HepG2 (cell line): ENCODE data around the gene MDFI. TPM values are rescaled to one million over a fixed set of nuclear protein-coding genes. Genes with fewer than 3 reads are reported as not detected.

Source experiments
- ATAC-seq: fragments of 200-7000 bp; cut with Tn5 transposase; 3 replicates; pipeline ENCODE4 v1.9.1; 2020; ENCODE audit warnings: mild to moderate bottlenecking, moderate library complexity
- BruUV-seq: library from RNA; stranded (reverse); fragments of 400-500 nt; replicated peaks from 2 replicates; lab custom pipeline; 2021; lab: Mats Ljungman, UMichigan
- CTCF ChIA-PET: fragments of 300-600 bp; formaldehyde crosslinking; extraction: SDS; loops from one replicate; lab custom pipeline; 2021; ENCODE audit warnings: low total read pairs, inconsistent platforms, low intra/inter-chr PET ratio; lab: Yijun Ruan, JAX
- POLR2A ChIA-PET: fragments of 350-600 bp; sonication (Branson Sonifier 250); formaldehyde crosslinking; loops from one replicate; lab custom pipeline; 2020; ENCODE audit warnings: antibody characterized with exemption, inconsistent platforms; lab: Yijun Ruan, JAX
- DNase-seq: peaks from one replicate; pipeline ENCODE4 v3.0.0-alpha.2; 2015; ENCODE audit warnings: low spot score
- FAIRE-seq: peaks from 3 replicates; lab custom pipeline; 2011; peaks lifted over from hg19 to GRCh38; lab: Jason Lieb, UNC
- H2AFZ ChIP-seq: one replicate; pipeline ENCODE4 v1.6.1; 2011; ENCODE audit warnings: low read length, inconsistent platforms
- H3K27ac ChIP-seq: fragments of 300-600 bp; 3 replicates; pipeline ENCODE4 v1.8.0; 2011; ENCODE audit warnings: mixed run types, mild to moderate bottlenecking, mixed read lengths, low read length, inconsistent platforms; ENCODE audit not compliant: insufficient read depth; ENCODE audit errors: extremely low read length
- H3K27me3 ChIP-seq, 2 experiments: fragments of 200-600 bp in 1 of 2; 2 replicates in 1 of 2; 3 replicates in 1 of 2; pipeline versions ENCODE4 v1.6.0 to v1.8.0; 2011; ENCODE audit warnings: low read length in 2 of 2, mild to moderate bottlenecking in 2 of 2, moderate library complexity in 2 of 2, inconsistent platforms in 1 of 2; ENCODE audit not compliant: insufficient read depth in 2 of 2, control insufficient read depth in 1 of 2
- H3K36me3 ChIP-seq, 2 experiments: fragments of 200-600 bp in 1 of 2; replicated peaks in 1 of 2; 2 replicates in 1 of 2; 3 replicates in 1 of 2; pipeline versions ENCODE4 v1.5.1 to v1.8.0; 2011; ENCODE audit warnings: low read length in 2 of 2, inconsistent platforms in 1 of 2; ENCODE audit not compliant: insufficient read depth in 2 of 2, control insufficient read depth in 1 of 2
- H3K4me1 ChIP-seq: 2 replicates; pipeline ENCODE4 v1.5.1; 2012; ENCODE audit warnings: low read length, inconsistent platforms; ENCODE audit not compliant: insufficient read depth
- H3K4me2 ChIP-seq: 2 replicates; pipeline ENCODE4 v1.6.0; 2011; ENCODE audit warnings: low read depth, low read length, inconsistent platforms
- H3K4me3 ChIP-seq, 3 experiments: fragments of 200-600 bp in 1 of 3; sonication (generic), shearing (Covaris generic) in 1 of 3; replicated peaks in 1 of 3; 2 replicates each; pipeline ENCODE4 v1.5.1; 2011 to 2016; ENCODE audit warnings: low read length in 3 of 3, inconsistent platforms in 2 of 3, low read depth in 2 of 3, mild to moderate bottlenecking in 2 of 3, control low read depth in 1 of 3, mixed read lengths in 1 of 3; ENCODE audit not compliant: insufficient read depth in 1 of 3
- H3K79me2 ChIP-seq: one replicate; pipeline ENCODE4 v1.6.1; 2011; ENCODE audit warnings: low read length, inconsistent platforms; ENCODE audit not compliant: insufficient read depth
- H3K9ac ChIP-seq: 2 replicates; pipeline ENCODE4 v1.6.0; 2011; ENCODE audit warnings: mild to moderate bottlenecking, low read depth, low read length, inconsistent platforms; ENCODE audit not compliant: insufficient read depth
- H3K9me3 ChIP-seq: 2 replicates; pipeline ENCODE4 v1.5.1; 2012; ENCODE audit warnings: mild to moderate bottlenecking, low read length
- H4K20me1 ChIP-seq: 2 replicates; pipeline ENCODE4 v1.6.0; 2011; ENCODE audit warnings: inconsistent platforms, mild to moderate bottlenecking, low read length, moderate library complexity; ENCODE audit not compliant: insufficient read depth
- AGO2 ChIP-seq: fragments of 200-400 bp; formaldehyde crosslinking; optimal IDR thresholded peaks from 2 replicates; pipeline ENCODE3; 2017; ENCODE audit warnings: mild to moderate bottlenecking, low read depth, low read length, moderate library complexity
- MNT ChIP-seq: fragments of 450-650 bp; IDR thresholded peaks from 2 replicates; pipeline ENCODE4 v1.6.1; 2016
- SATB2 ChIP-seq: sonication (generic); formaldehyde crosslinking; IDR thresholded peaks from 2 replicates; pipeline ENCODE4 v1.5.0; 2020; ENCODE audit warnings: missing genetic modification reagents
- WGBS: methylation state at CpG from one replicate; pipeline ENCODE4 v1.1.6; 2017; ENCODE audit warnings: low lambda C conversion rate; 5-methylcytosine and 5-hydroxymethylcytosine counted together
- in situ Hi-C: cut with HindIII; loops from 2 replicates; pipeline ENCODE4 v1.10.0; 2017; ENCODE audit warnings: low pct_unique_long_range_greater_than_20kb; ENCODE audit not compliant: extremely low pct_ligation_motif_present
- intact Hi-C: fragments of 100-400 bp; cut with micrococcal nuclease; formaldehyde crosslinking; loops from one replicate; pipeline ENCODE4 v1.10.0; 2022; ENCODE audit not compliant: unreplicated experiment
- polyA plus RNA-seq, 8 experiments: library from polyadenylated mRNA; depleted of rRNA in 3 of 8; stranded (reverse) in 7 of 8; unstranded in 1 of 8; fragments of >200 nt; fragmentation: Illumina TruSeq in 4 of 8; extraction: Trizol in 4 of 8; gene quantifications; 2 replicates each; pipeline versions ENCODE4 v1.2.1 to v1.2.3, GENCODE V29; 2011 to 2016; ENCODE audit warnings: low read depth in 4 of 8, missing spikeins in 1 of 8, mixed read lengths in 1 of 8; ENCODE audit not compliant: insufficient read depth in 1 of 8
- total RNA-seq, 5 experiments: library from RNA; depleted of rRNA; stranded (reverse); fragments of >200 nt; fragmentation: Illumina TruSeq; extraction: Trizol; gene quantifications; 2 replicates each; pipeline ENCODE4 v1.2.3, GENCODE V29; 2016; ENCODE audit warnings: low read depth in 1 of 5
- TF ChIP-seq, protein P1 (sequence below): sonication (generic); formaldehyde crosslinking; IDR thresholded peaks from 2 replicates; pipeline ENCODE4 v1.5.0; 2020; ENCODE audit warnings: mild to moderate bottlenecking, missing genetic modification reagents, moderate library complexity

Gene MDFI
- total and polyA plus RNA-seq, 2 of the 13 experiments (the other 11 are each of a cell fraction or from before 2014, with no cell fraction given) = 0.28 TPM; not detected in 1

- in situ Hi-C loops (no loop called here), intact Hi-C loops (no loop called here)
- no peaks in the 10 kb centered on the region for H3K9me3 ChIP-seq
- H3K4me2 ChIP-seq = no peak overlapping the region
- no TSS peak for BruUV-seq
- H3K79me2 ChIP-seq = no peaks in the 10 kb centered on the region
- no peaks in the 10 kb centered on the region for H3K27me3 ChIP-seq
- WGBS = 90% methylated on average over 20 of the region's 20 CpGs
- no peaks in the 10 kb centered on the region for H4K20me1 ChIP-seq
- no peak overlapping the region for H3K27ac ChIP-seq
- ChIA-PET POLR2A (no interaction called here), CTCF (no interaction called here)
- H3K36me3 ChIP-seq = peaks cover 0 to 5% of the 10 kb centered on the region in 2 experiments; a peak in 2 of 5 replicates
- H3K4me3 ChIP-seq = no peak overlapping the region
- H3K4me1 ChIP-seq = peaks cover 3% of the 10 kb centered on the region
- TF ChIP-seq SATB2 (CRISPR knock-in tag) (no peak), AGO2 (peak; percentile 27), MNT (peak; percentile 76)
- TF ChIP-seq, protein P1, sequence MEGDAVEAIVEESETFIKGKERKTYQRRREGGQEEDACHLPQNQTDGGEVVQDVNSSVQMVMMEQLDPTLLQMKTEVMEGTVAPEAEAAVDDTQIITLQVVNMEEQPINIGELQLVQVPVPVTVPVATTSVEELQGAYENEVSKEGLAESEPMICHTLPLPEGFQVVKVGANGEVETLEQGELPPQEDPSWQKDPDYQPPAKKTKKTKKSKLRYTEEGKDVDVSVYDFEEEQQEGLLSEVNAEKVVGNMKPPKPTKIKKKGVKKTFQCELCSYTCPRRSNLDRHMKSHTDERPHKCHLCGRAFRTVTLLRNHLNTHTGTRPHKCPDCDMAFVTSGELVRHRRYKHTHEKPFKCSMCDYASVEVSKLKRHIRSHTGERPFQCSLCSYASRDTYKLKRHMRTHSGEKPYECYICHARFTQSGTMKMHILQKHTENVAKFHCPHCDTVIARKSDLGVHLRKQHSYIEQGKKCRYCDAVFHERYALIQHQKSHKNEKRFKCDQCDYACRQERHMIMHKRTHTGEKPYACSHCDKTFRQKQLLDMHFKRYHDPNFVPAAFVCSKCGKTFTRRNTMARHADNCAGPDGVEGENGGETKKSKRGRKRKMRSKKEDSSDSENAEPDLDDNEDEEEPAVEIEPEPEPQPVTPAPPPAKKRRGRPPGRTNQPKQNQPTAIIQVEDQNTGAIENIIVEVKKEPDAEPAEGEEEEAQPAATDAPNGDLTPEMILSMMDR = peak; percentile 23; the same call in 1 of the 2 replicates
- ATAC-seq = peak; percentile 25; the same call in 1 of the 3 replicates
- H3K9ac ChIP-seq = no peak overlapping the region
- FAIRE-seq = no peak
- H2AFZ ChIP-seq = no peak overlapping the region
- no peak for DNase-seq
Measured at GRCh38 chr6:41700463-41701347, 62.4 kb downstream of the MDFI start.
